Tibial nerve (tissue), 4 donors: ENCODE data around the gene TNXB. TPM values are rescaled to one million over a fixed set of nuclear protein-coding genes. Genes with fewer than 3 reads are reported as not detected.

Source experiments
- DNase-seq, 2 donors: peaks; one replicate each; pipeline ENCODE4 v3.0.0-alpha.2; 2019; ENCODE audit warnings: low spot score in 2 of 2
- H3K27ac ChIP-seq, 4 donors: fragments of 200-600 bp; sonication (generic) in 3 of 4; one replicate each; pipeline ENCODE4 v1.5.1; 2017 to 2019; ENCODE audit warnings: mild to moderate bottlenecking in 1 of 4
- H3K27me3 ChIP-seq, 2 donors: fragments of 200-600 bp; sonication (generic) in 1 of 2; one replicate each; pipeline versions ENCODE4 v1.5.1 to v1.6.0; 2017 to 2019
- H3K36me3 ChIP-seq, 3 donors: fragments of 200-600 bp; sonication (generic); one replicate each; pipeline ENCODE4 v1.5.1; 2018 to 2019
- H3K4me1 ChIP-seq, 4 donors: fragments of 200-600 bp; sonication (generic) in 3 of 4; one replicate each; pipeline ENCODE4 v1.5.1; 2017 to 2019
- H3K4me3 ChIP-seq, 4 donors: fragments of 200-600 bp; sonication (generic) in 3 of 4; one replicate each; pipeline ENCODE4 v1.5.1; 2017 to 2019; ENCODE audit warnings: mild to moderate bottlenecking in 1 of 4, moderate library complexity in 1 of 4
- H3K9me3 ChIP-seq, 4 donors: fragments of 200-600 bp; sonication (generic) in 3 of 4; one replicate each; pipeline ENCODE4 v1.5.1; 2017 to 2019
- CTCF ChIP-seq, 5 experiments: fragments of 200-600 bp in 3 of 5; fragments of 450-650 bp in 2 of 5; sonication (generic) in 3 of 5; IDR thresholded peaks; one replicate each; pipeline ENCODE4 v1.5.1; 2016 to 2019; ENCODE audit warnings: antibody characterized with exemption in 5 of 5, mild to moderate bottlenecking in 3 of 5, moderate library complexity in 2 of 5
- EP300 ChIP-seq, 2 donors: sonication (generic); formaldehyde crosslinking; IDR thresholded peaks; one replicate each; pipeline ENCODE4 v1.6.1; 2017; ENCODE audit warnings: antibody characterized with exemption in 2 of 2, mild to moderate bottlenecking in 1 of 2
- POLR2A ChIP-seq, 2 donors: fragments of 450-650 bp; IDR thresholded peaks; one replicate each; pipeline ENCODE4 v1.6.1; 2017; ENCODE audit warnings: antibody characterized with exemption in 2 of 2, mild to moderate bottlenecking in 2 of 2, moderate library complexity in 2 of 2
- WGBS, 2 donors: methylation state at CpG; one replicate each; pipeline ENCODE4 v1.1.5; 2018; 5-methylcytosine and 5-hydroxymethylcytosine counted together
- total RNA-seq, 4 donors: library from RNA; depleted of rRNA; stranded (reverse); fragments of >200 nt; gene quantifications; one replicate each; pipeline ENCODE4 v1.1.0, GENCODE V29; 2016

Gene TNXB
- total RNA-seq, 4 donors from 2014 or later, result 231 to 547 (median 297) TPM

GRCh38 chr6:32117461-32117860 lies 8.3 kb upstream of the TNXB start:
- Histone ChIP-seq H3K36me3 (peaks cover 6 to 74% (median 24%) of the 10 kb centered on the region in 3 donors), H3K4me3 (no peak overlapping the region), H3K9me3 (no peaks in the 10 kb centered on the region), H3K27me3 (no peaks in the 10 kb centered on the region), H3K4me1 (peaks cover 0 to 46% (median 33%) of the 10 kb centered on the region in 4 donors), H3K27ac (peak overlapping the region in 1 of 4 donors; percentile 78)
- 78 to 85% methylated on average over 8 to 9 of the region's 9 CpGs for WGBS, 2 donors
- no peak for DNase-seq
- TF ChIP-seq EP300 (IDR thresholded peaks at IDR 0.05), result no peak
- TF ChIP-seq POLR2A (IDR thresholded peaks at IDR 0.05), result no peak
- TF ChIP-seq CTCF (IDR thresholded peaks at IDR 0.05), result no peak

- Histone ChIP-seq H3K9me3 (no peaks in the 10 kb centered on the region), H3K36me3 (peaks cover 6 to 66% (median 24%) of the 10 kb centered on the region in 3 donors), H3K4me1 (peaks cover 0 to 54% (median 41%) of the 10 kb centered on the region in 4 donors), H3K27me3 (no peaks in the 10 kb centered on the region), H3K27ac (peak overlapping the region in 1 of 4 donors; percentile 91), H3K4me3 (no peak overlapping the region)
- 75 to 76% methylated on average over 7 of the region's 7 CpGs for WGBS, 2 donors
- DNase-seq, result no peak
- TF ChIP-seq POLR2A (IDR thresholded peaks at IDR 0.05), result no peak
- TF ChIP-seq CTCF (IDR thresholded peaks at IDR 0.05), result peak in 4 of 5 experiments; percentile 7 to 29 (median 28)
- no peak for TF ChIP-seq EP300 (IDR thresholded peaks at IDR 0.05)
Measured at GRCh38 chr6:32116674-32117073, 7.5 kb upstream of the TNXB start.

GRCh38 chr6:32115623-32116022 lies 6.5 kb upstream of the TNXB start:
- whole genome bisulfite sequencing, 2 donors, result 69 to 79% methylated on average over 6 of the region's 6 CpGs
- no peak for DNase-seq
- Histone ChIP-seq H3K36me3 (peaks cover under 1 to 56% (median 14%) of the 10 kb centered on the region in 3 donors), H3K9me3 (no peaks in the 10 kb centered on the region), H3K27me3 (no peaks in the 10 kb centered on the region), H3K4me3 (no peak overlapping the region), H3K27ac (peak overlapping the region in 1 of 4 donors; percentile 91), H3K4me1 (peaks cover 0 to 64% (median 52%) of the 10 kb centered on the region in 4 donors)
- TF ChIP-seq POLR2A (IDR thresholded peaks at IDR 0.05) (no peak), CTCF (IDR thresholded peaks at IDR 0.05) (no peak), EP300 (IDR thresholded peaks at IDR 0.05) (no peak)

- H3K9me3 ChIP-seq, result no peaks in the 10 kb centered on the region
- H3K36me3 ChIP-seq, result peaks cover 0 to 47% (median 11%) of the 10 kb centered on the region in 3 donors
- no peak for DNase-seq
- no peaks in the 10 kb centered on the region for H3K27me3 ChIP-seq
- H3K27ac ChIP-seq, result peak overlapping the region in 3 of 4 donors; percentile 44 to 93 (median 91)
- 70 to 71% methylated on average over 8 of the region's 8 CpGs for WGBS, 2 donors
- H3K4me3 ChIP-seq, result no peak overlapping the region
- TF ChIP-seq EP300 (IDR thresholded peaks at IDR 0.05) (no peak), CTCF (IDR thresholded peaks at IDR 0.05) (no peak), POLR2A (IDR thresholded peaks at IDR 0.05) (no peak)
- peaks cover 0 to 70% (median 56%) of the 10 kb centered on the region in 4 donors for H3K4me1 ChIP-seq
Measured at GRCh38 chr6:32114796-32115195, 5.7 kb upstream of the TNXB start.

GRCh38 chr6:32113386-32114352 lies 4.5 kb upstream of the TNXB start:
- peak; percentile 82 to 90 for DNase-seq
- Histone ChIP-seq H3K4me3 (no peak overlapping the region), H3K27ac (peak overlapping the region; percentile 39 to 93 (median 84)), H3K27me3 (no peaks in the 10 kb centered on the region), H3K4me1 (peaks cover 0 to 70% (median 52%) of the 10 kb centered on the region in 4 donors), H3K9me3 (no peaks in the 10 kb centered on the region), H3K36me3 (peaks cover 0 to 44% (median 11%) of the 10 kb centered on the region in 3 donors)
- WGBS, 2 donors, result 58 to 64% methylated on average over 9 of the region's 9 CpGs
- TF ChIP-seq CTCF (IDR thresholded peaks at IDR 0.05) (peak; percentile 11 to 84 (median 55)), POLR2A (IDR thresholded peaks at IDR 0.05) (no peak), EP300 (IDR thresholded peaks at IDR 0.05) (peak in 1 of 2 donors; percentile 91)
